Body of pancreas (tissue), 4 donors: Measurements from ENCODE around the gene WWOX. TPM values are rescaled to one million over a fixed set of nuclear protein-coding genes. Genes with fewer than 3 reads are reported as not detected.
A peak's percentile ranks its signal among the peaks of the same experiment; 100 is the strongest.

Experiments used
- ATAC-seq: fragments of 150-250 bp; one replicate; pipeline ENCODE4 v1.9.1; 2016
- DNase-seq, 4 donors: peaks; one replicate each; pipeline ENCODE4 v3.0.0-alpha.2; 2019
- H3K27ac ChIP-seq, 4 donors: fragments of 200-600 bp; sonication (generic); 1 replicate in 3 of 4; 2 replicates in 1 of 4; pipeline versions ENCODE4 v1.5.1 to v1.6.1; 2016 to 2019; ENCODE audit warnings: mild to moderate bottlenecking in 1 of 4, mixed read lengths in 1 of 4, moderate library complexity in 1 of 4
- H3K27me3 ChIP-seq, 2 donors: fragments of 200-600 bp; sonication (generic); one replicate each; pipeline ENCODE4 v1.6.0; 2016; ENCODE audit warnings: mild to moderate bottlenecking in 1 of 2
- H3K36me3 ChIP-seq, 2 donors: fragments of 200-600 bp; sonication (generic); replicated peaks in 1 of 2; 2 replicates each; pipeline ENCODE4 v1.5.1; 2016; ENCODE audit warnings: low read depth in 2 of 2; ENCODE audit not compliant: insufficient read depth in 1 of 2
- H3K4me1 ChIP-seq: fragments of 200-600 bp; sonication (generic); one replicate; pipeline ENCODE4 v1.6.0; 2016
- H3K4me3 ChIP-seq, 2 donors: fragments of 200-600 bp; sonication (generic); 1 replicate in 1 of 2; 2 replicates in 1 of 2; pipeline ENCODE4 v1.5.1; 2016 to 2019
- H3K9me3 ChIP-seq, 3 donors: fragments of 200-600 bp; sonication (generic); 1 replicate in 2 of 3; 2 replicates in 1 of 3; pipeline ENCODE4 v1.5.1; 2016
- CTCF ChIP-seq, 7 experiments: fragments of 450-650 bp in 4 of 7; fragments of 200-600 bp in 3 of 7; sonication (generic) in 3 of 7; IDR thresholded peaks; one replicate each; pipeline ENCODE4 v1.5.1; 2016 to 2019; ENCODE audit warnings: antibody characterized with exemption in 7 of 7
- POLR2A ChIP-seq, 3 donors: fragments of 450-650 bp; IDR thresholded peaks; one replicate each; pipeline ENCODE4 v1.6.1; 2016; ENCODE audit warnings: antibody characterized with exemption in 3 of 3, mild to moderate bottlenecking in 2 of 3
- WGBS, 2 donors: methylation state at CpG; one replicate each; pipeline ENCODE4 v1.1.5; 2017; 5-methylcytosine and 5-hydroxymethylcytosine counted together
- intact Hi-C: fragments of 100-400 bp; cut with DNase I; formaldehyde crosslinking; loops from one replicate; pipeline ENCODE4 v1.15.1; 2023
- total RNA-seq, 2 donors: library from RNA; depleted of rRNA; stranded (reverse); fragments of >200 nt; gene quantifications; one replicate each; pipeline ENCODE4 v1.1.0, GENCODE V29; 2016

Gene WWOX
- total RNA-seq, 2 donors from 2014 or later = 52.7 to 67.2 TPM

DNA sequence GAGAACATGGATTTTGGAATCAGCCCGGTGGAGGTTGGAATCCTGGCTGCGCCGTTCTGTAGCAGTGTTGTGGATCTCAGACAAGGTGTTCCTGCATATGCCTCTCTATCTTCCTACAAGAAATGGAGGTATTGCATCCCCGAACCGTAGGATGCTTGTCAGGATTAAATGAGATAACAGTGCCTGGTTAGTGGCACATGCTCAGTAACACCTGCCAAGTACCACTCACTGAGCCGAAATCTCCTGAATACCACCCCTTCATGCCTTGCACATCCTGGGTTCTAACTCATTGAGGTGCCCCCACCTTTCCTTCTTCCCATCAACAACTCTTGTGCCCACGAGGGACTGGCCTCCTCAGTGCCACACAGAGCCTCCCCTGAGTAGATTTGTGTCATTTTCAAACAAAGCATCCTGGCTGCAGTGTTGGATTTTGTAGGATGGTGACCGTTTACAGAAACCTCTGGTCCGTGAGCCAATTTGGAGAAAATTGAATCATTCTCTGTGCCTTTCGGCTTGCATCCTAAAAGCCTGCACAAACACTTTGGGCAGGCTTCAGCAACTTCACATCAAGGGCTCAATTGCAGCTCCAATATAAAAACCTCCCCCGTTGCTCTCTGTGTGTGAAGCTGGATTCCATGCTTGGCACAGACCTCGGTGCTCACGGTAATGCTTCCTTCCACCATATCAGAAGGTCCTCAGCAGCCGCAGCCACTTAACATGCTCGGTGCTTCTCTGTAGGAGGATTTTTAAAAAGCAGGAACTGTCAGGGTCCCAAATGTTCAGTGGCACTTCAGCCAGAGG lies 84.2 kb downstream of the WWOX start:
- Histone ChIP-seq H3K36me3 (no peaks in the 10 kb centered on the region), H3K4me1 (no peaks in the 10 kb centered on the region), H3K27me3 (no peaks in the 10 kb centered on the region), H3K27ac (no peak overlapping the region), H3K9me3 (no peaks in the 10 kb centered on the region), H3K4me3 (no peak overlapping the region)
- no peak for TF ChIP-seq POLR2A (IDR thresholded peaks at IDR 0.05)
- no peak for TF ChIP-seq CTCF (IDR thresholded peaks at IDR 0.05)
- peak in 1 of 4 donors; percentile 10 for DNase-seq
- 81 to 90% methylated on average over 15 of the region's 15 CpGs for WGBS, 2 donors
- no peak for ATAC-seq
- intact Hi-C loops = no loop called here

DNA sequence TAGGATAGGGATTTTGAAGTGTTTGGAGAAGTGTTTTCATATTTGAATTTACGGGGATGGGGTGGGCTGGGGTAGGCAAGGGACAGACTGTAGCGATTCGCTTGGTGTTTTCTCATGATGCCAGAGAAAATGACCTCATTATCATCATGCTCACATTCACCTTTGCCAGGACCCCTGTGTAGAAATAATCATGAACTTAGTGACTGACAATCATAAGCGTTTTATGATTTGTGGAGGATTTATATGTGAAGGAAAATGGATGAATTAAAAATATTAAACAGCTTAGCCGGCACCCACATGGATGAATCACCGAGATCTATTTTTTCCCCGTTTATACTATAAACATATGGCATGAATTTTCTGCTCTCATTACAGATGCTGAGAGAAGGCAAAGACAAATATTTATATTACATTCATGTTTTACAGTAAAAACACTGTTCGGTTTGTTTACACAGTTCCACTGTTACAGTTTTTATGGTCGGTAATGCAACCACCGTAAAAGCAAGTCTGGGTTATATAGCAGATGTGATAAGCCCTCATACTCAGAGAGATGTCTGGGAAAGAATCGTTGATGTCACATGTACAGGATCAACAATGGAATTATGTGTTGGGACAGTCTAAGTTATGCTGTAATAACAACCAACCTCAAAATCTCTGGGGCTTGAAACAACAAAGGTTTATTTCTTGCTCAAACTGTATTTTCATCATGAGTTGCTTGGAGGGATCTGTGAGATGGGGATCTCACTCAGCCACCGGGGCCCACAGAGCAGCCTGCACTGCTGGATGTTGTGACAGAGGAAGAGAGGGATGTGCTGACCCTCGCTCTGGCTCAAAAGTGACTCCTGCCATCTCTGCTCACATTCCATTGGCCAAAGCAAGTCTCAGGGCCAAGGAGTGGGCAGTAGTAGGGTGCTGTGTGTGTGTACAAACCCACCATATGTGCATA lies 85.1 kb downstream of the WWOX start:
- DNase-seq (no peak), ATAC-seq (no peak)
- H3K9me3 ChIP-seq = no peaks in the 10 kb centered on the region
- H3K27ac ChIP-seq = no peak overlapping the region
- H3K4me1 ChIP-seq = no peaks in the 10 kb centered on the region
- 54 to 62% methylated on average over 13 of the region's 13 CpGs for WGBS, 2 donors
- no peaks in the 10 kb centered on the region for H3K27me3 ChIP-seq
- intact Hi-C loops = no loop called here
- no peaks in the 10 kb centered on the region for H3K36me3 ChIP-seq
- H3K4me3 ChIP-seq = no peak overlapping the region
- TF ChIP-seq CTCF (IDR thresholded peaks at IDR 0.05) = no peak
- TF ChIP-seq POLR2A (IDR thresholded peaks at IDR 0.05) = no peak

- TF ChIP-seq POLR2A (IDR thresholded peaks at IDR 0.05) (no peak), CTCF (IDR thresholded peaks at IDR 0.05) (no peak)
- H3K36me3 ChIP-seq = no peaks in the 10 kb centered on the region
- no peak for ATAC-seq
- H3K4me3 ChIP-seq = no peak overlapping the region
- DNase-seq = no peak
- no peaks in the 10 kb centered on the region for H3K9me3 ChIP-seq
- intact Hi-C loops = no loop called here
- H3K27ac ChIP-seq = no peak overlapping the region
- H3K27me3 ChIP-seq = no peaks in the 10 kb centered on the region
- 84 to 88% methylated on average over 7 of the region's 7 CpGs for WGBS, 2 donors
- no peaks in the 10 kb centered on the region for H3K4me1 ChIP-seq
These were observed 89.7 kb downstream of the WWOX start for GRCh38 chr16:78189121-78189520.

DNA sequence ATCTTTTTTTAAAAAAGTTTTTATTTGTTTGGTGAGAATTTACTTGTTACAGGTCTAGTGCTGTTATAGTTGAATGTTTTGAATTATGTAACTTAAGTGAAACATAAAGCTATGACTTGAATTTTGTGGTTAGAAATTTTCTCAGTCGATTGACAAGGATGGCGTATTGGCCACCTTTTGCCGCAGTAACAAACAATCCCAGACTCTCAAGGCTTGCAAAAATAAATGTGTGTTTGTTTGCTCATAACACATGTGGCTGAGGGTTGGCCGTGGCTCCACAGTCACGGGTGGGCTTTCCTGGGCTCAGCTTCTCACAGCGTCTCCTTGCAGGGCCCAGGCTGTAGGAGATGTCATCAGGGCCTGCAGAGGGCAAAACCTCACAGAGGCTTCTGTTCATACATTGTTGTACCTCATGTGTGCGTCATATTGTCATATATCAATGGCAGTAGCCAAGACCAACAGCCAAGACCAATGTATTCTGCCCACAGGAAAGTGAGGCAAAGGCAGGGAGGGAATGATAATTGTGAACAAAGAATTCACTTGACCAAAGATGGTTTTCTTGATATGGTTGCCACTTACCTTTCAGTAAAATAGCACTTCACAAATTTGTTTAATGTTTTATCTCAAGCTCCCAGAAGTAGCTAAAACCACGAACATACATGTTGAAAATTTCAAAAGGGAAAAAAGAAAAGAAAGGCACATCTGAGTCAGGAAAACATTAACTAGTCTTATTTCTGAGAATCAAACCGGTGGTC lies 93.5 kb downstream of the WWOX start:
- intact Hi-C loops = no loop called here
- whole genome bisulfite sequencing, 2 donors = 77 to 86% methylated on average over 9 of the region's 9 CpGs
- ATAC-seq = no peak

More for the DNA sequence above, 93.5 kb downstream of the WWOX start:
- Histone ChIP-seq H3K4me3 (no peak overlapping the region), H3K27ac (no peak overlapping the region), H3K9me3 (no peaks in the 10 kb centered on the region), H3K4me1 (no peaks in the 10 kb centered on the region), H3K36me3 (no peaks in the 10 kb centered on the region), H3K27me3 (no peaks in the 10 kb centered on the region)
- no peak for DNase-seq
- TF ChIP-seq CTCF (IDR thresholded peaks at IDR 0.05) (no peak), POLR2A (IDR thresholded peaks at IDR 0.05) (no peak)
